GM20431 (cell line): ENCODE results near the gene FBXO9.

Experiments
- in situ Hi-C: fragments of 300-500 bp; cut with MseI, MboI; formaldehyde crosslinking; loops from one replicate; pipeline ENCODE4 v1.15.0; 2020; ENCODE audit warnings: low sequenced_read_pairs; ENCODE audit not compliant: unreplicated experiment

Gene FBXO9

GRCh38 chr6:53086302-53086701 lies 21.1 kb downstream of the FBXO9 start:
- in situ Hi-C loops: no loop called here

- in situ Hi-C loops: no loop called here
These were observed 24.7 kb downstream of the FBXO9 start for GRCh38 chr6:53089948-53090347.

GRCh38 chr6:53090576-53090975 lies 25.4 kb downstream of the FBXO9 start:
- in situ Hi-C loops: no loop called here

- in situ Hi-C loops: no loop called here
These were observed 30.1 kb downstream of the FBXO9 start for GRCh38 chr6:53095270-53095669.

- in situ Hi-C loops: no loop called here
These were observed 30.5 kb downstream of the FBXO9 start for GRCh38 chr6:53095716-53096115.

GRCh38 chr6:53100561-53100960 lies 35.4 kb downstream of the FBXO9 start:
- in situ Hi-C loops: no loop called here

GRCh38 chr6:53101006-53101405 lies 35.8 kb downstream of the FBXO9 start:
- in situ Hi-C loops: no loop called here

- in situ Hi-C loops: no loop called here
These were observed 38.9 kb downstream of the FBXO9 start for GRCh38 chr6:53103993-53104675.

- in situ Hi-C loops: no loop called here
These were observed 39.7 kb downstream of the FBXO9 start for GRCh38 chr6:53104916-53105315.

- in situ Hi-C loops: no loop called here
These were observed 41.9 kb downstream of the FBXO9 start for GRCh38 chr6:53107091-53107490.

GRCh38 chr6:53109612-53110011 lies 44.4 kb downstream of the FBXO9 start:
- in situ Hi-C loops: no loop called here

GRCh38 chr6:53111865-53112264 lies 46.7 kb downstream of the FBXO9 start:
- in situ Hi-C loops: no loop called here

GRCh38 chr6:53112404-53112803 lies 47.2 kb downstream of the FBXO9 start:
- in situ Hi-C loops: no loop called here

GRCh38 chr6:53112871-53113270 lies 47.7 kb downstream of the FBXO9 start:
- in situ Hi-C loops: no loop called here

- in situ Hi-C loops: no loop called here
These were observed 48.5 kb downstream of the FBXO9 start for GRCh38 chr6:53113742-53114141.

GRCh38 chr6:53115113-53115512 lies 49.9 kb downstream of the FBXO9 start:
- in situ Hi-C loops: no loop called here

GRCh38 chr6:53115741-53116140 lies 50.5 kb downstream of the FBXO9 start:
- in situ Hi-C loops: no loop called here

- in situ Hi-C loops: no loop called here
These were observed 54.1 kb downstream of the FBXO9 start for GRCh38 chr6:53119349-53119748.

GRCh38 chr6:53119772-53120409 lies 54.7 kb downstream of the FBXO9 start:
- in situ Hi-C loops: no loop called here

- in situ Hi-C loops: no loop called here
These were observed 59.1 kb downstream of the FBXO9 start for GRCh38 chr6:53124131-53124800.

GRCh38 chr6:53125276-53125675 lies 60.1 kb downstream of the FBXO9 start:
- in situ Hi-C loops: no loop called here
